HepG2 (cell line): ENCODE data around the gene SEMA4B. TPM values are rescaled to one million over a fixed set of nuclear protein-coding genes. Genes with fewer than 3 reads are reported as not detected.

Experiments
- ATAC-seq: fragments of 200-7000 bp; cut with Tn5 transposase; 3 replicates; pipeline ENCODE4 v1.9.1; 2020; ENCODE audit warnings: mild to moderate bottlenecking, moderate library complexity
- BruUV-seq: library from RNA; stranded (reverse); fragments of 400-500 nt; replicated peaks from 2 replicates; lab custom pipeline; 2021; lab: Mats Ljungman, UMichigan
- CTCF ChIA-PET: fragments of 300-600 bp; formaldehyde crosslinking; extraction: SDS; loops from one replicate; lab custom pipeline; 2021; ENCODE audit warnings: low total read pairs, inconsistent platforms, low intra/inter-chr PET ratio; lab: Yijun Ruan, JAX
- POLR2A ChIA-PET: fragments of 350-600 bp; sonication (Branson Sonifier 250); formaldehyde crosslinking; loops from one replicate; lab custom pipeline; 2020; ENCODE audit warnings: antibody characterized with exemption, inconsistent platforms; lab: Yijun Ruan, JAX
- DNase-seq: peaks from one replicate; pipeline ENCODE4 v3.0.0-alpha.2; 2015; ENCODE audit warnings: low spot score
- FAIRE-seq: peaks from 3 replicates; lab custom pipeline; 2011; peaks lifted over from hg19 to GRCh38; lab: Jason Lieb, UNC
- H2AFZ ChIP-seq: one replicate; pipeline ENCODE4 v1.6.1; 2011; ENCODE audit warnings: low read length, inconsistent platforms
- H3K27ac ChIP-seq: fragments of 300-600 bp; 3 replicates; pipeline ENCODE4 v1.8.0; 2011; ENCODE audit warnings: mixed run types, mild to moderate bottlenecking, mixed read lengths, low read length, inconsistent platforms; ENCODE audit not compliant: insufficient read depth; ENCODE audit errors: extremely low read length
- H3K27me3 ChIP-seq, 2 experiments: fragments of 200-600 bp in 1 of 2; 2 replicates in 1 of 2; 3 replicates in 1 of 2; pipeline versions ENCODE4 v1.6.0 to v1.8.0; 2011; ENCODE audit warnings: low read length in 2 of 2, mild to moderate bottlenecking in 2 of 2, moderate library complexity in 2 of 2, inconsistent platforms in 1 of 2; ENCODE audit not compliant: insufficient read depth in 2 of 2, control insufficient read depth in 1 of 2
- H3K36me3 ChIP-seq, 2 experiments: fragments of 200-600 bp in 1 of 2; replicated peaks in 1 of 2; 2 replicates in 1 of 2; 3 replicates in 1 of 2; pipeline versions ENCODE4 v1.5.1 to v1.8.0; 2011; ENCODE audit warnings: low read length in 2 of 2, inconsistent platforms in 1 of 2; ENCODE audit not compliant: insufficient read depth in 2 of 2, control insufficient read depth in 1 of 2
- H3K4me1 ChIP-seq: 2 replicates; pipeline ENCODE4 v1.5.1; 2012; ENCODE audit warnings: low read length, inconsistent platforms; ENCODE audit not compliant: insufficient read depth
- H3K4me2 ChIP-seq: 2 replicates; pipeline ENCODE4 v1.6.0; 2011; ENCODE audit warnings: low read depth, low read length, inconsistent platforms
- H3K4me3 ChIP-seq, 3 experiments: fragments of 200-600 bp in 1 of 3; sonication (generic), shearing (Covaris generic) in 1 of 3; replicated peaks in 1 of 3; 2 replicates each; pipeline ENCODE4 v1.5.1; 2011 to 2016; ENCODE audit warnings: low read length in 3 of 3, inconsistent platforms in 2 of 3, low read depth in 2 of 3, mild to moderate bottlenecking in 2 of 3, control low read depth in 1 of 3, mixed read lengths in 1 of 3; ENCODE audit not compliant: insufficient read depth in 1 of 3
- H3K79me2 ChIP-seq: one replicate; pipeline ENCODE4 v1.6.1; 2011; ENCODE audit warnings: low read length, inconsistent platforms; ENCODE audit not compliant: insufficient read depth
- H3K9ac ChIP-seq: 2 replicates; pipeline ENCODE4 v1.6.0; 2011; ENCODE audit warnings: mild to moderate bottlenecking, low read depth, low read length, inconsistent platforms; ENCODE audit not compliant: insufficient read depth
- H3K9me3 ChIP-seq: 2 replicates; pipeline ENCODE4 v1.5.1; 2012; ENCODE audit warnings: mild to moderate bottlenecking, low read length
- H4K20me1 ChIP-seq: 2 replicates; pipeline ENCODE4 v1.6.0; 2011; ENCODE audit warnings: inconsistent platforms, mild to moderate bottlenecking, low read length, moderate library complexity; ENCODE audit not compliant: insufficient read depth
- KDM5A ChIP-seq: fragments of 200-600 bp; sonication (generic); IDR thresholded peaks from 2 replicates; pipeline ENCODE4 v1.7.0; 2018; ENCODE audit warnings: antibody characterized with exemption, mild to moderate bottlenecking, low read length, borderline replicate concordance
- ZNF263 ChIP-seq: sonication (generic); formaldehyde crosslinking; IDR thresholded peaks from 2 replicates; pipeline ENCODE4 v1.4.0; 2020; ENCODE audit warnings: missing genetic modification reagents
- ZNF329 ChIP-seq: sonication (generic); formaldehyde crosslinking; IDR thresholded peaks from 2 replicates; pipeline ENCODE4 v1.9.0; 2021; ENCODE audit warnings: low read depth, mild to moderate bottlenecking, missing genetic modification reagents
- WGBS: methylation state at CpG from one replicate; pipeline ENCODE4 v1.1.6; 2017; ENCODE audit warnings: low lambda C conversion rate; 5-methylcytosine and 5-hydroxymethylcytosine counted together
- in situ Hi-C: cut with HindIII; loops from 2 replicates; pipeline ENCODE4 v1.10.0; 2017; ENCODE audit warnings: low pct_unique_long_range_greater_than_20kb; ENCODE audit not compliant: extremely low pct_ligation_motif_present
- intact Hi-C: fragments of 100-400 bp; cut with micrococcal nuclease; formaldehyde crosslinking; loops from one replicate; pipeline ENCODE4 v1.10.0; 2022; ENCODE audit not compliant: unreplicated experiment
- polyA plus RNA-seq, 8 experiments: library from polyadenylated mRNA; depleted of rRNA in 3 of 8; stranded (reverse) in 7 of 8; unstranded in 1 of 8; fragments of >200 nt; fragmentation: Illumina TruSeq in 4 of 8; extraction: Trizol in 4 of 8; gene quantifications; 2 replicates each; pipeline versions ENCODE4 v1.2.1 to v1.2.3, GENCODE V29; 2011 to 2016; ENCODE audit warnings: low read depth in 4 of 8, missing spikeins in 1 of 8, mixed read lengths in 1 of 8; ENCODE audit not compliant: insufficient read depth in 1 of 8
- total RNA-seq, 5 experiments: library from RNA; depleted of rRNA; stranded (reverse); fragments of >200 nt; fragmentation: Illumina TruSeq; extraction: Trizol; gene quantifications; 2 replicates each; pipeline ENCODE4 v1.2.3, GENCODE V29; 2016; ENCODE audit warnings: low read depth in 1 of 5
- TF ChIP-seq, protein P1 (sequence below): sonication (generic); formaldehyde crosslinking; IDR thresholded peaks from 2 replicates; pipeline ENCODE4 v1.5.0; 2020; ENCODE audit warnings: mild to moderate bottlenecking, missing genetic modification reagents
- TF ChIP-seq, protein P2 (sequence below): sonication (generic); IDR thresholded peaks from 2 replicates; pipeline ENCODE4 v1.6.1; 2016; ENCODE audit warnings: low read depth, borderline replicate concordance

The SEMA4B gene
- total and polyA plus RNA-seq, 2 of the 13 experiments (the other 11 are each of a cell fraction or from before 2014, with no cell fraction given), result 2.1 to 17.0 TPM

DNA sequence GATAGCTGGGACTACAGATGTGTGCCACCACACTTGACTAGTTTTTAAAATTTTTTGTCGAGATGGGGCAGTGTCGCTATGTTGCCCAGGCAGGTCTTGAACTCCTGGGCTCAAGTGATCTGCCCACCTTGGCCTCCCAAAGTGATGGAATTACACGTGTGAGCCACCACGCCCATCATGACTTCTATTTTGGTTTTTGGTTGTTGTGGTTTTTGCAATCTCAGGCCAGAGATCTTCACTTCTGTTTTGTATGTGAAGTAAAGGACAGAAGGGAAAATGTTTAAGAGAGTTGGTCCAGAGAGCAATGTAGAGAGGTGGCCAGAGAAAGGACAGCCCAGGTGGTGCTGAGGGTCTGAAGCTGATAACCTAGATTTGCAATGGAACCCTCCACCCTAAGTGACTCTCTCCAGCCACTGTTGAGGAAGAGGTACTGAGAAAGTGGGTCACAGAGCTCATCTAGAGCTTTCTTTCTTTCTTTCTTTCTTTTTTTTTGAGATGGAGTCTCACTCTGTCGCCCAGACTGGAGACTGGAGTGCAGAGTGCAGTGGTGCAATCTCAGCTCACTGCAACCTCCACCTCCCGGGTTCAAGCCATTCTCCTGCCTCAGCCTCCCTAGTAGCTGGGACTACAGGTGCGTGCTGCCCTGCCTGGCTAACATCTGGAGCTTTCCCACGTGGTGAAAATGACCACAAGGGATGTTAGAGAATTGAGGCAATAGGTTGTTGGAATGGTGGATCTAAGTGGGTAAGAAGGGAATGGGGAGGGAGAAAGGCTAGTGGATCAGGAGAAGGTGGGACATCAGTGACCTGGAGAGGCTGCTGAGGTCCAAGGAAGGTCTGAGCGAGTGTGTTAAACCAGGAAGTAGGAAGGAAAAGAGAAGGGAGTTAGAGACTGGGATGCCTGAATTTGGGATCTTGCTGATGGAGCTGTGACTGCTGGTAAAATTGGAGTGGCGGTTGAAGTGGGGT, 22.4 kb upstream of the SEMA4B start:
- ChIA-PET POLR2A (no interaction called here), CTCF (no interaction called here)
- Histone ChIP-seq H3K79me2 (no peaks in the 10 kb centered on the region), H3K4me3 (no peak overlapping the region), H3K27ac (no peak overlapping the region), H4K20me1 (no peaks in the 10 kb centered on the region), H3K27me3 (peaks cover 0 to 3% of the 10 kb centered on the region in 2 experiments; a peak in 1 of 5 replicates), H3K36me3 (no peaks in the 10 kb centered on the region), H3K4me1 (peaks cover 56% of the 10 kb centered on the region), H2AFZ (no peak overlapping the region), H3K9me3 (no peaks in the 10 kb centered on the region), H3K9ac (no peak overlapping the region), H3K4me2 (no peak overlapping the region)
- TF ChIP-seq, protein P1, sequence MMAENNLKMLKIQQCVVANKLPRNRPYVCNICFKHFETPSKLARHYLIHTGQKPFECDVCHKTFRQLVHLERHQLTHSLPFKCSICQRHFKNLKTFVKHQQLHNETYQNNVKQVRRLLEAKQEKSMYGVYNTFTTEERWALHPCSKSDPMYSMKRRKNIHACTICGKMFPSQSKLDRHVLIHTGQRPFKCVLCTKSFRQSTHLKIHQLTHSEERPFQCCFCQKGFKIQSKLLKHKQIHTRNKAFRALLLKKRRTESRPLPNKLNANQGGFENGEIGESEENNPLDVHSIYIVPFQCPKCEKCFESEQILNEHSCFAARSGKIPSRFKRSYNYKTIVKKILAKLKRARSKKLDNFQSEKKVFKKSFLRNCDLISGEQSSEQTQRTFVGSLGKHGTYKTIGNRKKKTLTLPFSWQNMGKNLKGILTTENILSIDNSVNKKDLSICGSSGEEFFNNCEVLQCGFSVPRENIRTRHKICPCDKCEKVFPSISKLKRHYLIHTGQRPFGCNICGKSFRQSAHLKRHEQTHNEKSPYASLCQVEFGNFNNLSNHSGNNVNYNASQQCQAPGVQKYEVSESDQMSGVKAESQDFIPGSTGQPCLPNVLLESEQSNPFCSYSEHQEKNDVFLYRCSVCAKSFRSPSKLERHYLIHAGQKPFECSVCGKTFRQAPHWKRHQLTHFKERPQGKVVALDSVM (CRISPR knock-in tag), result peak; percentile 19; the same call in 1 of the 2 replicates
- no peak for TF ChIP-seq KDM5A
- ATAC-seq (no peak), FAIRE-seq (no peak), DNase-seq (no peak)
- no TSS peak for BruUV-seq
- 39% methylated on average over 10 of the region's 10 CpGs for WGBS
- intact Hi-C loops, result no loop called here
- in situ Hi-C loops, result no loop called here

DNA sequence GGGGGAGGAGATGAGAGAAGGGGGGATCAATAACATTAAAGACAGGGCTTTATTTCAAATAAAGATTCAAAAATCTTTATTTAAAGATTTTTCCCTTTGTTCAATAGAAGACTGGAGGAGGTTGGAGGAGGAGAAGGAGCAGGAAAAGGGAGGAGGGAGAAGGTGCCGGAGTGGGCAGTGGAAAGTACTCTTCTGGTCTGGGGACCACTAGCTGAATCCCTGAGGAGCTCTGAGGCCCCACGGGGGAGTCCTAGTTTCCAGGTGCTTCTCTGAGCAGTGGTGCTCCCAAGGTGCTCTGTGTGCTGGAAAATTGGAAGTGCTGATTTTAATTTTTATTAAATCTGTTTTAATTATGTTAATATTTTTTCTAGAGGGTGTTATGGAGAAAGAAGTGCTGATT, 19.4 kb upstream of the SEMA4B start:
- Histone ChIP-seq H3K27ac (no peak overlapping the region), H3K27me3 (peaks cover 0 to 3% of the 10 kb centered on the region in 2 experiments; a peak in 1 of 5 replicates), H3K9ac (no peak overlapping the region), H4K20me1 (no peaks in the 10 kb centered on the region)
- no peak for DNase-seq
- TF ChIP-seq, protein P2, sequence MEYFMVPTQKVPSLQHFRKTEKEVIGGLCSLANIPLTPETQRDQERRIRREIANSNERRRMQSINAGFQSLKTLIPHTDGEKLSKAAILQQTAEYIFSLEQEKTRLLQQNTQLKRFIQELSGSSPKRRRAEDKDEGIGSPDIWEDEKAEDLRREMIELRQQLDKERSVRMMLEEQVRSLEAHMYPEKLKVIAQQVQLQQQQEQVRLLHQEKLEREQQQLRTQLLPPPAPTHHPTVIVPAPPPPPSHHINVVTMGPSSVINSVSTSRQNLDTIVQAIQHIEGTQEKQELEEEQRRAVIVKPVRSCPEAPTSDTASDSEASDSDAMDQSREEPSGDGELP, result no peak
- peak; percentile 56; the same call in 1 of the 2 replicates for TF ChIP-seq ZNF263 (CRISPR knock-in tag)
- no peak for TF ChIP-seq ZNF329
- TF ChIP-seq, all 625 proteins: peak for 1
- intact Hi-C loops, result no loop called here
- ATAC-seq (no peak), FAIRE-seq (no peak)
- in situ Hi-C loops, result no loop called here
- WGBS, result 8% methylated on average over 2 of the region's 2 CpGs
- Histone ChIP-seq H3K4me1 (peaks cover 50% of the 10 kb centered on the region), H3K4me3 (no peak overlapping the region), H2AFZ (no peak overlapping the region), H3K36me3 (no peaks in the 10 kb centered on the region), H3K79me2 (no peaks in the 10 kb centered on the region), H3K9me3 (no peaks in the 10 kb centered on the region), H3K4me2 (no peak overlapping the region)
- POLR2A ChIA-PET, result no interaction called here
- no TSS peak for BruUV-seq
- CTCF ChIA-PET, result no interaction called here
